Activated gamma-delta T cell treated with anti-CD3 and anti-CD28 coated beads, Interleukin-2, amount 50 U/mL, for 16 hours (primary cell): ENCODE measurements around the gene SHISAL1.

ENCODE experiments used
- DNase-seq: peaks from one replicate; pipeline ENCODE4 v3.0.0-alpha.2; 2020; ENCODE audit warnings: low read depth

SHISAL1 gene

GRCh38 chr22:44207173-44207980, 105.4 kb downstream of the SHISAL1 start:
- no peak for DNase-seq

DNA sequence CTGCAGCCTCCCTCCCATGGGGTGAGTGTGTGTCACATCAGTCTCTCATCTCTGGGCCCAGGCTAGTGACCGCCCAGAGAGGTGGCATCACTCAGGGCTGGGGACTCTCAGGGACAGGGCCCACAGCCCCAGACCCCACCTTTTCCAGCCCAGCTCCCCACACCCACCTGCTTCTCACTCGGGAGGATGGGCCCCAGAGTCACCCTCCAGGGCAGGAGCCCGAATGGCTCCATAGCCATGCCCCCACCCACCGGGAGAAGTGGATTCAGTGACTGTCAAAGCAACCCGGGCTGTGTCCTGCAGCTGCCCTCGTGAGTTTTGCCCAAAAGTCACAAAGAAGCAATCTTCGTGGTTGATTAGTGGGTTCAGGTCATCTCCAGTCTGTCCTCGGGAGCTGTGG, 106.1 kb downstream of the SHISAL1 start:
- DNase-seq = no peak

- no peak for DNase-seq
These were observed 106.5 kb downstream of the SHISAL1 start for GRCh38 chr22:44206330-44206645.

DNA sequence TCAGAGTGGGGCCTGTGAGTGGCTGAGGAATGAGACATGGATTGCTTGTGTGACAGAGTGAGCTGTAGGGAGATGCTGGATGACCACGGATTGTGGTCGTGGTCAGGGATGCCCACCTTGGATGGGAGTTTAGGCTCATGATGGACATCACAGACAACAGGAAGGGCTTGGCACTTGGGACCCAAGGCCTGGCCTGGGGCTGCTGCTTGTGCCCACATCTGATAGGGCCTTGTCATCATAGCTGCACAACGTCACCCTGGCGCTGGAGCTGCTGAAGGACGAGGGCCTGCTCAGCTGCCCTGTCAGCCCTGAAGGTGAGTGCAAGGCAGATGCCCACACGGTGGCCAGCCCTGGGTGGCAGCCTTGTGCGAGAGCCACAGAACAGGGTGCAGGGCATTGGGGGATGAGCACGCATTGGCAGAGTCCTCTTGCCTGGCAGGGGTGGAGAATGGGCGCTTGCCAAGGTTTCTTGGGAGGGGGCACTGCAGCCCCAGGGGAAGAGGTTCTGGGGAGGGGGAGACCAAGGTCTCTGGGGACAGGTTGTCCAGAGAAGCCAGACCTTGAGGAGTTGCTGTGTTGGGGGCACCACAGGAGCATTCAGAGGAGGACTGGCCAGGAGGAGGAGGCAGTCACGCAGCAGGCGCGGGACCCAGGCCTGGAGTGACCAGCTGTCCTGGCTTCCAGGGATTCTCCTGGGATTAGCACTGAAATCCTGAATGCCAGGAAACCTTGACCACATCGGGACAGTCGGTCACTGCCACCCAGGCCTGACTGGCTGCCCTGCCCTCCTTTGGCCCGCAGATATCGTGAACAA, 107.0 kb downstream of the SHISAL1 start:
- DNase-seq = no peak

GRCh38 chr22:44204739-44205515, 107.8 kb downstream of the SHISAL1 start:
- DNase-seq = no peak

- DNase-seq = no peak
These were observed 109.5 kb downstream of the SHISAL1 start for GRCh38 chr22:44203203-44203602.

DNA sequence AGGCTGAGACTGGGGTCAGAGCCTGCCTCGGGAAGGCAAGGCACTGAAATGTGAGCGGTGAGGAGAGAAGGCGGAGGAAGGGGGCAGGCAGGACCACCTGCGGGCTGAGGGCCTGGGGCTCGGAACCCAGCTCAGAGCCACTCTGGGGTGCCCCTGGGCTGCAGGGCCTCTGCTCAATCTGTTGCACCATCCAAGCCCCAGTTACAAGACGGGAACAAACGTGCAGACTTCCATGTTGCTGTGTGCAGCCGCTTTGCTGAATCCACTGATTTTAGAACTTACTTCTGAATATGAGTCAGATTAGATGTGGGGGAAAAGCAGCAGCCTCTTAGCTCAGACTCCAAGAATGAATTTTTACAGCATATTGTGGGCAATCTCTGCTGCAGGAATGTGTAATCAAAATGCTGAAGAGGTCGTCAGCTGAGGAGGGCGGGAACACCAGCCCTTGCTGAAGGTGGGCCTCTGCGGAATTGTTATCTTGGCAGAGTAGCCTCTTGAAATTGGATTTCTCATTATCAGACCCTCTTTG, 110.4 kb downstream of the SHISAL1 start:
- DNase-seq = no peak

DNA sequence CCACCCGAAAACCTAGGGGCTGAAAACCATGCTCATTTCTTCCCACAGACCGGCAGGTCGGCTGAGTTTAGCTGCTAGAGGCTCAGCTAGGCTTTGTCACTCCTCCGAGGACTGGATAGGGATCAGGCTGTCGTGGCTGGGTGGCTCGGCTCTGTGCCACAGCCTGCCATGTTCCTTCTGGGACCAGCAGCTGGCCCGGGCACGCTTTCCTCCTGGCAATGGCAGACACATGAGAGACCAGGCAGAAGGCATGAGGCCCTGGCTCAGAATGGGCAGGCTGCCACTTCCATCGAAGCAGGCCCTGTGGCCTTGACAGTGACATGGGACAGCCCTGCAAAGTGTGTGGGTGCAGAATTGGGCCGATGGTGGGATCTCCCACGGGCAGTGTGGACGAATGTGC, 111.1 kb downstream of the SHISAL1 start:
- DNase-seq = no peak

DNA sequence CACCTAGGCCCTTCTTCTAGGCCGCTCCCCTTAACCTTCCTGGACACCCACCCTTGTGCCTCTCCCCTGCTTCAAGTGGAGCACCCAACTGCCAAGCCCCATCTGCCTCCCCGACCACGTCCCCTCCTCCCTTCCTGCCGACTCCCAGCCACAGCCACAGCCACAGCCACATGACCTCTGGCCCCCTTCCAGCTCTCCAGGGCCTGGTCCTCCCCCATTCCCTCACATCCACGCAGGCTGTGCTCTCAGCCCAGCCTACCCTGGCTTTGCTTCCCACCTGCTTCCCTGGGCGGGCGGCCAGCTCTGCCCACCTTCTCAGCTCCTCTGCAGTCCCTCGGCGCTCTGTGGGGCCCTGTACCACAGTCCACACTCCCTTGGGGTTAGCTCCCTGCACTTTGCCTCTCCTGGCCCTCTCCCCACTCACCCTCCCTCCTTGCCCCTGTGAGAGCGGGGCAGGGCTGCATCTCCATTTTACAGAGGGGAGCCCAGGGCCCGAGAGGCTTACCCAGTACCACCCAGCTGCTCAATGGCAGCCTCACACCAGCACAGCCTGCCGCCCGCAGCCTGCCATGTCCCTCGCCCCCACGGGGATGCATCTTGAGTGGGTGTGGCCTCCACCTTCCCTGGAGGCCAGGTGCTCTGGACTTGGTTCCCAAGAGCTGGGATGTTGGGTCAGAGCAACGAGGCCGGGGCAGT, 111.7 kb downstream of the SHISAL1 start:
- DNase-seq = no peak

- DNase-seq = no peak
These were observed 112.3 kb downstream of the SHISAL1 start for GRCh38 chr22:44200451-44200850.

DNA sequence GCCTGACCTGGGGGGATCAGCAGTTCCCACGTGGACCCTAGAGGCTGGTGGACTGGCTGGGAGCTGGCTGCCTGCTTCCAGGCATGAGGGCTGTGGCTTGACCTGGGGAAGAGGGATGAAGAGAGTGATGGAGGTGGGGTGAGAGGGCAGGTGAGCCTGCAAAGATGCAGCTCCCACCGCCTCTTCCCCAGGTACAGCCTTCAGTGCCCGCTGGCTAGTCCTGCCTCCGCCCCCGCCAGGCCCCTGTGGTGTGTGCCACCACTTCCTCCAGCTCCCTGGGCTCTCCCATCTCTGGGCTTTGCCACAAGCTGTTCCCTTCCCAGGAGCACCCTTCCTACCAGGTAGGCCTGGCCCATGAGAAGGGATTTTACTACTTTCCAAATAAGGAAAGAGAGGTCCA, 112.9 kb downstream of the SHISAL1 start:
- DNase-seq = no peak

- no peak for DNase-seq
These were observed 113.6 kb downstream of the SHISAL1 start for GRCh38 chr22:44199164-44199563.

- DNase-seq = no peak
These were observed 115.5 kb downstream of the SHISAL1 start for GRCh38 chr22:44197271-44197670.

- DNase-seq = no peak
These were observed 116.0 kb downstream of the SHISAL1 start for GRCh38 chr22:44196731-44197131.

GRCh38 chr22:44196241-44196640, 116.5 kb downstream of the SHISAL1 start:
- no peak for DNase-seq

GRCh38 chr22:44195189-44195871, 117.4 kb downstream of the SHISAL1 start:
- no peak for DNase-seq

GRCh38 chr22:44194569-44194968, 118.2 kb downstream of the SHISAL1 start:
- DNase-seq = no peak
